ENCODE measurements around the gene PLEKHH1. TPM values are rescaled to one million over a fixed set of nuclear protein-coding genes. Genes with fewer than 3 reads are reported as not detected.

The PLEKHH1 gene
- total RNA-seq, 2 donors from 2014 or later = 0.17 to 4.9 TPM

Other genes with a start within 250 kb of the PLEKHH1 start
- gene ATP6V1D, start 173.5 kb upstream of the PLEKHH1 start, total RNA-seq = 10 to 100 TPM; 28.0 to 31.1 TPM
- 100 to 1,000 TPM in 1 of 2 donors, 10 to 100 TPM in 1; 95.0 to 198 TPM for gene EIF2S1, start 173.0 kb upstream of the PLEKHH1 start, total RNA-seq
- 1 to 10 TPM; 1.5 to 6.8 TPM for gene PLEK2, start 121.1 kb upstream of the PLEKHH1 start, total RNA-seq
- under 1 TPM; 0.71 to 0.84 TPM for gene TMEM229B, start 44.6 kb upstream of the PLEKHH1 start, total RNA-seq
- gene PIGH, start 67.0 kb downstream of the PLEKHH1 start, total RNA-seq = 10 to 100 TPM; 17.6 to 20.0 TPM
- 10 to 100 TPM; 14.3 to 64.7 TPM for gene ARG2, start 86.6 kb downstream of the PLEKHH1 start, total RNA-seq
- gene VTI1B, start 141.3 kb downstream of the PLEKHH1 start, total RNA-seq = 10 to 100 TPM; 29.3 to 68.1 TPM
- gene RDH11, start 162.5 kb downstream of the PLEKHH1 start, total RNA-seq = 10 to 100 TPM; 40.3 to 44.6 TPM
- not detected for gene RDH12, start 168.6 kb downstream of the PLEKHH1 start, total RNA-seq